ENCODE measurements around the gene TMEM150C.

GRCh38 chr4:82469791-82470345, 91.9 kb downstream of the TMEM150C start:
- TF ChIP-seq POLR2A (IDR thresholded peaks at IDR 0.05; ENCODE audit: low read length), result no peak
- TF ChIP-seq CTCF (IDR thresholded peaks at IDR 0.05), result no peak

Data from A549 (cell line).